Calu3 (cell line): ENCODE measurements around the gene MYO18B. TPM values are rescaled to one million over a fixed set of nuclear protein-coding genes. Genes with fewer than 3 reads are reported as not detected.

Experiments used
- BruUV-seq: library from RNA; stranded (reverse); fragments of 400-500 nt; replicated peaks from 2 replicates; lab custom pipeline; 2021; lab: Mats Ljungman, UMichigan
- CTCF ChIA-PET: fragments of 300-600 bp; sonication (Branson Sonifier 250); formaldehyde crosslinking; loops from one replicate; lab custom pipeline; 2022; ENCODE audit warnings: antibody characterized with exemption; lab: Charles Lee
- DNase-seq: peaks from one replicate; pipeline ENCODE4 v3.0.0; 2022
- H3K27ac Mint-ChIP-seq: one replicate; pipeline ENCODE4 v1.8.0; 2022; ENCODE audit warnings: mixed read lengths; ENCODE audit not compliant: unreplicated experiment
- H3K27me3 Mint-ChIP-seq: one replicate; pipeline ENCODE4 v1.8.0; 2022; ENCODE audit warnings: mixed read lengths; ENCODE audit not compliant: unreplicated experiment
- H3K36me3 Mint-ChIP-seq: one replicate; pipeline ENCODE4 v1.8.0; 2022; ENCODE audit warnings: mild to moderate bottlenecking, moderate library complexity, mixed read lengths; ENCODE audit not compliant: insufficient read depth, unreplicated experiment
- H3K4me1 Mint-ChIP-seq: one replicate; pipeline ENCODE4 v1.8.0; 2022; ENCODE audit warnings: mild to moderate bottlenecking, low read depth, mixed read lengths; ENCODE audit not compliant: unreplicated experiment
- H3K4me3 Mint-ChIP-seq: one replicate; pipeline ENCODE4 v1.8.0; 2022; ENCODE audit warnings: mild to moderate bottlenecking, low read depth, moderate library complexity, mixed read lengths; ENCODE audit not compliant: unreplicated experiment
- H3K9me3 Mint-ChIP-seq: one replicate; pipeline ENCODE4 v1.8.0; 2022; ENCODE audit warnings: low read depth, mixed read lengths; ENCODE audit not compliant: unreplicated experiment
- intact Hi-C: fragments of 100-400 bp; cut with micrococcal nuclease; formaldehyde crosslinking; loops from one replicate; pipeline ENCODE4 v1.10.0; 2022; ENCODE audit not compliant: unreplicated experiment
- total RNA-seq: library from RNA; stranded (reverse); gene quantifications from 2 replicates; pipeline ENCODE4 v1.2.3, GENCODE V29; 2022
- TF ChIP-seq, protein P1 (sequence below): fragments of 200-600 bp; IDR thresholded peaks from one replicate; pipeline ENCODE4 v1.8.0; 2022; ENCODE audit warnings: antibody characterized with exemption; ENCODE audit not compliant: unreplicated experiment

MYO18B gene
- total RNA-seq, 1 experiment from 2014 or later, result 0.59 TPM

DNA sequence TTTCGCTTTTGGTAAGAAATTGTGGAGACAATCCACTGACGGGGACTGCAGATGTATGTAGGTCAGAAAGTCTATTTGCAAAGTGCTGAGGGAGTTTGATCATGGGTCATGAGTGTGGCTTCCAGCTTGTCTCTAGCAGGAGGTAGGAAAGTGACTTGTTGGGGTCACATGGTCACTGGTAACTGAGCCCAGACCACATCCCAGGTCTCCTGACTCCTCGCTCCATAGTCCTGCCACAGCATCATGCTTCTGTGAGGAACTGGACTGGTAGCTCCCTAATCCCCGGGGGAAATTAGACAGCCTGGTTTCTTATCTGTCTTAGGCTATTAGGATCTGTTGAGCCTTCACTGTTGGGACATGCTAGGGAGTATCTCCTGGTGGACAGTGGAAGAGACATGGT is 142.1 kb downstream of the MYO18B start:
- intact Hi-C loops, result no loop called here
- no TSS peak for BruUV-seq
- Mint-ChIP-seq H3K36me3 (no peaks in the 10 kb centered on the region), H3K4me1 (no peaks in the 10 kb centered on the region), H3K27ac (no peak overlapping the region), H3K27me3 (peaks cover 92% of the 10 kb centered on the region), H3K4me3 (no peak overlapping the region), H3K9me3 (no peaks in the 10 kb centered on the region)
- DNase-seq, result no peak
- CTCF ChIA-PET, result no interaction called here
- TF ChIP-seq, protein P1, sequence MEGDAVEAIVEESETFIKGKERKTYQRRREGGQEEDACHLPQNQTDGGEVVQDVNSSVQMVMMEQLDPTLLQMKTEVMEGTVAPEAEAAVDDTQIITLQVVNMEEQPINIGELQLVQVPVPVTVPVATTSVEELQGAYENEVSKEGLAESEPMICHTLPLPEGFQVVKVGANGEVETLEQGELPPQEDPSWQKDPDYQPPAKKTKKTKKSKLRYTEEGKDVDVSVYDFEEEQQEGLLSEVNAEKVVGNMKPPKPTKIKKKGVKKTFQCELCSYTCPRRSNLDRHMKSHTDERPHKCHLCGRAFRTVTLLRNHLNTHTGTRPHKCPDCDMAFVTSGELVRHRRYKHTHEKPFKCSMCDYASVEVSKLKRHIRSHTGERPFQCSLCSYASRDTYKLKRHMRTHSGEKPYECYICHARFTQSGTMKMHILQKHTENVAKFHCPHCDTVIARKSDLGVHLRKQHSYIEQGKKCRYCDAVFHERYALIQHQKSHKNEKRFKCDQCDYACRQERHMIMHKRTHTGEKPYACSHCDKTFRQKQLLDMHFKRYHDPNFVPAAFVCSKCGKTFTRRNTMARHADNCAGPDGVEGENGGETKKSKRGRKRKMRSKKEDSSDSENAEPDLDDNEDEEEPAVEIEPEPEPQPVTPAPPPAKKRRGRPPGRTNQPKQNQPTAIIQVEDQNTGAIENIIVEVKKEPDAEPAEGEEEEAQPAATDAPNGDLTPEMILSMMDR, result no peak

DNA sequence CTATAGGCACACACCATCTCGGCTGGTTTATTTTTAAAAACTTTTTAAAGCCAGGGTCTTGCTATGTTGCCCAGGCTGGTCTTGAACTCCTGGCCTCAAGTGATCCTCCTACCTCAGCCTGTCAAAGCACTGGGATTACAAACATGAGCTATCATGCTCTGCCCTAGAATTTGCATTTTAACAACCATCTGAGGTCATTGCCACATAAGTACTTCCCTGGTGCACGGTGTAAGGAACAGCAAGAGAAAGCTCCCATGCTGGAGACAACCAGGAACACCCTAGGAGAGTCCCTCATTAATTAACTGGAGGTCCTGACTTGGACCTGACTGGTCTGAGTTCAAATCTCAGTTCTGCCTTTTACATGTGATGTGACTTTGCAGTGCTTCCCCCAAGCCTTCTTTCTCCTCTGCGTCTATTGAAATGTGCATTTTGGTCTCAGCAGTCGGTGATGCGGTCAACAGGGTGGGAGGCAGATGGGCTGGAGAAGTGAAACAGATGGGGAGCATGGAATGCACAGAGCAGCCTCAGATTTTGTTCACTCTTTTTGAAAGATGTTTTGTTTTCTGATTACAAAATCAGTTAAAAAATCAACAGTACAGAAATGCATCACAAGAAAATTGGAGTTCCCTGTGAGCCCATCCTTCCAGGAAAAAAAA is 146.5 kb downstream of the MYO18B start:
- no peak overlapping the region for H3K27ac Mint-ChIP-seq
- H3K9me3 Mint-ChIP-seq, result no peaks in the 10 kb centered on the region
- no peaks in the 10 kb centered on the region for H3K4me1 Mint-ChIP-seq
- CTCF ChIA-PET, result no interaction called here
- H3K4me3 Mint-ChIP-seq, result no peak overlapping the region
- no peak for DNase-seq
- no peaks in the 10 kb centered on the region for H3K36me3 Mint-ChIP-seq
- TF ChIP-seq, protein P1, result no peak
- intact Hi-C loops, result no loop called here
- no TSS peak for BruUV-seq
- H3K27me3 Mint-ChIP-seq, result peaks cover 93% of the 10 kb centered on the region

DNA sequence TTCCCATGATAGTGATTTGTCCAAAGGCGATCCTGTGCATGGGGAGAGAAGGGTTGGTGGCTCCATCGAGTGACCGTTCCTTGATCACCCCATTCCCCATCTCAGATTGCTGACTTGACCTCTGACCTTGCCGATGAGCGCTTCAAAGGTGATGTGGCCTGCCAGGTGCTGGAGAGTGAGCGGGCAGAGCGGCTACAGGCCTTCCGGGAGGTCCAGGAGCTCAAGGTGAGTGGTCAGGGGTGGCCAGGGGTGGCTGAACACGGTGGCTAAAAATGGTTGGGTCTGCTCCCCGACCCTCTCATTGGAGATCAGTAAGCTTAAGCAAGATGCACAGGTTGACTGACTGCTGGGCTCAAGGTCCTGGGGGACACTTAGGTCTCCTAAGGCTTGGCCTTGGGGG is 148.7 kb downstream of the MYO18B start:
- H3K9me3 Mint-ChIP-seq, result no peaks in the 10 kb centered on the region
- no peaks in the 10 kb centered on the region for H3K36me3 Mint-ChIP-seq
- no peak overlapping the region for H3K27ac Mint-ChIP-seq
- TF ChIP-seq, protein P1, result no peak
- DNase-seq, result no peak
- no TSS peak for BruUV-seq
- intact Hi-C loops, result no loop called here
- H3K27me3 Mint-ChIP-seq, result peaks cover 93% of the 10 kb centered on the region
- CTCF ChIA-PET, result no interaction called here
- H3K4me1 Mint-ChIP-seq, result no peaks in the 10 kb centered on the region
- H3K4me3 Mint-ChIP-seq, result no peak overlapping the region

DNA sequence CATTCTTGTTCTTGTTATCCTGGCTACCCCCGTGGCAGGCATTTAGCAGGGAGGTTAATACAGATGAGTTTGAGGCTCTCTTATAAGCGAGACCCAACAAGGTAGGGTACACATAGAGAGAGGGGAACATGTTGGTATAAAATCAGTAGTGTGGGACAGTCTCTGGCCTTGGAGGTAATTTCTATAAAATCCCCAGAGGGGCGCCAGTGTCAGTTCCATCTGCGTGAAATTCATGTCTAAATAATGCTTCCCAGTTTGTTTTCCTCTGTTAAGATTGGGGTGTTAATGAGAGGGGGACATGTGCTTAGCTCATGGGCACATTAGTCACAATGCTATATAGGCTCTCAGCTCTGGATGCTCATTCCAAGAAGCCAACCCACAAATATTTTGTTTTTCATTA is 150.7 kb downstream of the MYO18B start:
- Mint-ChIP-seq H3K4me3 (no peak overlapping the region), H3K27me3 (peaks cover 99% of the 10 kb centered on the region), H3K4me1 (no peaks in the 10 kb centered on the region), H3K27ac (no peak overlapping the region), H3K36me3 (no peaks in the 10 kb centered on the region), H3K9me3 (no peaks in the 10 kb centered on the region)
- BruUV-seq, result no TSS peak
- intact Hi-C loops, result no loop called here
- no peak for DNase-seq
- CTCF ChIA-PET, result no interaction called here
- TF ChIP-seq, protein P1, result no peak
